Activated CD4-positive, CD25-positive, alpha-beta regulatory T cell treated with anti-CD3 and anti-CD28 coated beads, Interleukin-2, amount 50 U/mL, for 72 hours (primary cell): Measurements from ENCODE around the gene TNS4.

Source experiments
- DNase-seq: peaks from one replicate; pipeline ENCODE4 v3.0.0; 2021

TNS4 gene

GRCh38 chr17:40431231-40431602 lies 70.2 kb downstream of the TNS4 start:
- peak; percentile 25 for DNase-seq

GRCh38 chr17:40430272-40431230 lies 70.9 kb downstream of the TNS4 start:
- peak; percentile 14 for DNase-seq

- DNase-seq = peak; percentile 18
Observed at GRCh38 chr17:40427002-40427491, 74.4 kb downstream of the TNS4 start.
